ENCODE data around the gene XRRA1. TPM values are rescaled to one million over a fixed set of nuclear protein-coding genes. Genes with fewer than 3 reads are reported as not detected.

The XRRA1 gene
- total RNA-seq = 6.8 and 16.1 TPM in 2 replicates

GRCh38 chr11:74948898-74949752 is at the start of gene XRRA1, which contains the start of gene SPCS2:
XRRA1 (minus strand) TSS chr11:74949091; CDS start chr11:74940878, 8,213 bp downstream.
SPCS2 (plus strand) TSS chr11:74949266; CDS start chr11:74949286, 20 bp downstream.

GRCh38 chr11:74988541-74989259 is 39.8 kb upstream of the XRRA1 start, which contains the start of gene NEU3:
NEU3 (plus strand) TSS chr11:74988933; CDS start chr11:74989061, 128 bp downstream.

Other genes starting within 250 kb of the XRRA1 start
- 0.09 and 0.14 TPM in 2 replicates for gene CHRDL2, start 217.7 kb downstream of the XRRA1 start, total RNA-seq
- gene RNF169, start 200.2 kb downstream of the XRRA1 start, total RNA-seq = 20.8 and 27.1 TPM in 2 replicates
- gene SPCS2, start 175 bp upstream of the XRRA1 start, total RNA-seq = 9.7 and 39.4 TPM in 2 replicates
- gene NEU3, start 39.8 kb upstream of the XRRA1 start, total RNA-seq = 4.6 and 6.4 TPM in 2 replicates
- gene OR2AT4, start 147.8 kb upstream of the XRRA1 start, total RNA-seq = not detected in 2 replicates
- gene SLCO2B1, start 202.0 kb upstream of the XRRA1 start, total RNA-seq = 0.28 and 0.65 TPM in 2 replicates

Data from smooth muscle cell of bladder (primary cell).